IMR-90 (cell line): ENCODE measurements around the gene PAX5. TPM values are rescaled to one million over a fixed set of nuclear protein-coding genes. Genes with fewer than 3 reads are reported as not detected.

Experiments used
- ATAC-seq: fragments of 200-7000 bp; cut with Tn5 transposase; 2 replicates; pipeline ENCODE4 v1.9.1; 2020; ENCODE audit warnings: low read depth, mild to moderate bottlenecking, moderate library complexity
- BruUV-seq: library from RNA; stranded (reverse); fragments of 400-500 nt; replicated peaks from 2 replicates; lab custom pipeline; 2021; lab: Mats Ljungman, UMichigan
- CTCF ChIA-PET: fragments of 300-600 bp; formaldehyde crosslinking; extraction: SDS; loops from one replicate; lab custom pipeline; 2021; ENCODE audit warnings: antibody characterized with exemption; lab: Yijun Ruan, JAX
- POLR2A ChIA-PET: fragments of 300-600 bp; sonication (Branson Sonifier 250); formaldehyde crosslinking; loops from one replicate; lab custom pipeline; 2022; ENCODE audit warnings: antibody characterized with exemption; ENCODE audit not compliant: unreplicated experiment; lab: Charles Lee
- DNase-seq: peaks from one replicate; pipeline ENCODE4 v3.0.0; 2013
- H2AFZ ChIP-seq: replicated peaks from 2 replicates; pipeline ENCODE3; 2013; ENCODE audit warnings: low read length, mild to moderate bottlenecking; ENCODE audit not compliant: poor library complexity
- H2AK5ac ChIP-seq: 2 replicates; pipeline ENCODE4 v1.6.1; 2013; ENCODE audit warnings: low read depth, low read length, inconsistent platforms
- H2AK9ac ChIP-seq: replicated peaks from 2 replicates; pipeline ENCODE3; 2013; ENCODE audit warnings: mild to moderate bottlenecking, low read depth, low read length, moderate library complexity; ENCODE audit not compliant: poor library complexity
- H2BK120ac ChIP-seq: 2 replicates; pipeline ENCODE4 v1.6.1; 2013; ENCODE audit warnings: low read depth, low read length, inconsistent platforms
- H2BK15ac ChIP-seq: 3 replicates; pipeline ENCODE4 v1.6.1; 2013; ENCODE audit warnings: low read depth, low read length, inconsistent platforms
- H2BK20ac ChIP-seq: 2 replicates; pipeline ENCODE4 v1.6.1; 2013; ENCODE audit warnings: low read depth, mild to moderate bottlenecking, inconsistent platforms, low read length, moderate library complexity
- H2BK5ac ChIP-seq: 2 replicates; pipeline ENCODE4 v1.6.1; 2013; ENCODE audit warnings: mild to moderate bottlenecking, low read depth, low read length, inconsistent platforms; ENCODE audit not compliant: poor library complexity, severe bottlenecking
- H3K14ac ChIP-seq: replicated peaks from 2 replicates; pipeline ENCODE4 v1.6.1; 2013; ENCODE audit warnings: low read depth, low read length, inconsistent platforms
- H3K18ac ChIP-seq: 2 replicates; pipeline ENCODE4 v1.6.1; 2013; ENCODE audit warnings: low read depth, low read length, control low read depth
- H3K23ac ChIP-seq: 2 replicates; pipeline ENCODE4 v1.6.1; 2013; ENCODE audit warnings: low read depth, low read length, inconsistent platforms
- H3K27ac ChIP-seq: 2 replicates; pipeline ENCODE4 v1.5.1; 2013; ENCODE audit warnings: mild to moderate bottlenecking, control low read depth, low read length; ENCODE audit not compliant: insufficient read depth
- H3K27me3 ChIP-seq: 2 replicates; pipeline ENCODE4 v1.6.1; 2013; ENCODE audit warnings: low read length; ENCODE audit not compliant: control insufficient read depth, insufficient read depth
- H3K36me3 ChIP-seq: 2 replicates; pipeline ENCODE4 v1.6.1; 2013; ENCODE audit warnings: low read length, mixed read lengths; ENCODE audit not compliant: control insufficient read depth, insufficient read depth
- H3K4ac ChIP-seq: 2 replicates; pipeline ENCODE4 v1.6.1; 2013; ENCODE audit warnings: low read depth, low read length, inconsistent platforms
- H3K4me1 ChIP-seq: 2 replicates; pipeline ENCODE4 v1.6.1; 2013; ENCODE audit warnings: low read length, mixed read lengths; ENCODE audit not compliant: control insufficient read depth, insufficient read depth
- H3K4me2 ChIP-seq: 2 replicates; pipeline ENCODE4 v1.6.1; 2013; ENCODE audit warnings: low read depth, mild to moderate bottlenecking, control low read depth, low read length, moderate library complexity
- H3K4me3 ChIP-seq: 2 replicates; pipeline ENCODE4 v1.5.1; 2013; ENCODE audit warnings: low read depth, mild to moderate bottlenecking, control low read depth, low read length, moderate library complexity; ENCODE audit not compliant: insufficient read depth
- H3K56ac ChIP-seq: 2 replicates; pipeline ENCODE4 v1.6.1; 2013; ENCODE audit warnings: low read length, inconsistent platforms; ENCODE audit not compliant: insufficient read depth; ENCODE audit errors: extremely low read depth
- H3K79me1 ChIP-seq, 2 experiments: 2 replicates each; pipeline ENCODE4 v1.6.1; 2013; ENCODE audit warnings: low read length in 2 of 2, inconsistent platforms in 1 of 2, low read depth in 1 of 2
- H3K9ac ChIP-seq: 2 replicates; pipeline ENCODE4 v1.6.1; 2013; ENCODE audit warnings: low read depth, low read length, control low read depth
- H3K9me1 ChIP-seq: 2 replicates; pipeline ENCODE4 v1.6.1; 2013; ENCODE audit warnings: low read length, inconsistent platforms; ENCODE audit not compliant: insufficient read depth
- H3K9me3 ChIP-seq: 2 replicates; pipeline ENCODE4 v1.6.1; 2013; ENCODE audit warnings: low read length; ENCODE audit not compliant: control insufficient read depth, insufficient read depth
- H4K20me1 ChIP-seq: 2 replicates; pipeline ENCODE4 v1.6.1; 2013; ENCODE audit warnings: low read length, inconsistent platforms; ENCODE audit not compliant: insufficient read depth
- H4K5ac ChIP-seq: 2 replicates; pipeline ENCODE4 v1.6.1; 2013; ENCODE audit warnings: mild to moderate bottlenecking, low read depth, low read length, control low read depth
- H4K8ac ChIP-seq, 2 experiments: 2 replicates each; pipeline ENCODE4 v1.6.1; 2013; ENCODE audit warnings: low read depth in 2 of 2, low read length in 2 of 2, control low read depth in 1 of 2, inconsistent platforms in 1 of 2
- H4K91ac ChIP-seq: 2 replicates; pipeline ENCODE4 v1.6.1; 2013; ENCODE audit warnings: low read depth, low read length, inconsistent platforms; ENCODE audit not compliant: insufficient read depth
- BHLHE40 ChIP-seq: fragments of 150-350 bp; IDR thresholded peaks from 2 replicates; pipeline ENCODE4 v1.6.1; 2016; ENCODE audit warnings: mild to moderate bottlenecking, low read depth, low read length
- CTCF ChIP-seq: conservative IDR thresholded peaks from 2 replicates; pipeline ENCODE4 v1.5.1; 2012; ENCODE audit warnings: mild to moderate bottlenecking, low read depth, low read length, improper control_type of control experiment
- FOS ChIP-seq: fragments of 150-350 bp; IDR thresholded peaks from 2 replicates; pipeline ENCODE4 v1.6.1; 2016; ENCODE audit warnings: low read depth, low read length
- MAFK ChIP-seq: IDR thresholded peaks from 2 replicates; pipeline ENCODE4 v1.6.1; 2012; ENCODE audit warnings: low read depth, low read length, improper control_type of control experiment
- MAZ ChIP-seq: IDR thresholded peaks from 2 replicates; pipeline ENCODE4 v1.6.1; 2012; ENCODE audit warnings: low read depth, mild to moderate bottlenecking, low read length, improper control_type of control experiment, moderate library complexity, borderline replicate concordance
- MXI1 ChIP-seq: IDR thresholded peaks from 2 replicates; pipeline ENCODE4 v1.6.1; 2012; ENCODE audit warnings: low read depth, mild to moderate bottlenecking, low read length, moderate library complexity, borderline replicate concordance
- NFE2L2 ChIP-seq: fragments of 150-350 bp; IDR thresholded peaks from 2 replicates; pipeline ENCODE4 v1.6.1; 2016; ENCODE audit warnings: low read depth, mild to moderate bottlenecking, low read length
- POLR2A ChIP-seq: IDR thresholded peaks from 2 replicates; pipeline ENCODE4 v1.6.1; 2012; ENCODE audit warnings: mild to moderate bottlenecking, low read depth, low read length
- RAD21 ChIP-seq: IDR thresholded peaks from 2 replicates; pipeline ENCODE4 v1.6.1; 2012; ENCODE audit warnings: low read length, improper control_type of control experiment
- RCOR1 ChIP-seq: IDR thresholded peaks from 2 replicates; pipeline ENCODE4 v1.6.1; 2012; ENCODE audit warnings: mild to moderate bottlenecking, low read length, improper control_type of control experiment; ENCODE audit not compliant: insufficient replicate concordance
- RFX5 ChIP-seq: IDR thresholded peaks from 2 replicates; pipeline ENCODE4 v1.8.0; 2012; ENCODE audit warnings: low read depth, mild to moderate bottlenecking, low read length, moderate library complexity
- SMC3 ChIP-seq: fragments of 150-350 bp; IDR thresholded peaks from 2 replicates; pipeline ENCODE4 v1.6.1; 2016; ENCODE audit warnings: low read depth, mild to moderate bottlenecking, antibody characterized with exemption, low read length, moderate library complexity
- WGBS, 2 experiments: methylation state at CpG; one replicate each; pipeline versions ENCODE4 v1.1.5 to v1.1.7; 2013; ENCODE audit warnings: missing lambda C conversion rate in 2 of 2; ENCODE audit not compliant: insufficient read length in 1 of 2; ENCODE audit errors: extremely low coverage in 2 of 2; 5-methylcytosine and 5-hydroxymethylcytosine counted together
- dilution Hi-C: fragments of 300-500 bp; cut with HindIII; formaldehyde crosslinking; loops from one replicate; pipeline ENCODE4 v1.14.3; 2018; ENCODE audit warnings: low sequenced_read_pairs; ENCODE audit not compliant: unreplicated experiment
- in situ Hi-C: fragments of 300-500 bp; cut with MboI; formaldehyde crosslinking; loops from 3 replicates; pipeline ENCODE4 v1.14.3; 2019; ENCODE audit warnings: low sequenced_read_pairs, inconsistent platforms, mixed read lengths
- intact Hi-C: fragments of 100-400 bp; cut with micrococcal nuclease; formaldehyde crosslinking; loops from 2 replicates; pipeline ENCODE4 v1.10.0; 2022
- polyA plus RNA-seq, 3 experiments: library from polyadenylated mRNA; depleted of rRNA; stranded (reverse); fragments of >200 nt; gene quantifications; 2 replicates each; pipeline ENCODE4 v1.2.3, GENCODE V29; 2012; ENCODE audit warnings: low replicate concordance in 1 of 3
- total RNA-seq: library from RNA; depleted of rRNA; stranded (reverse); fragments of >200 nt; gene quantifications from 2 replicates; pipeline ENCODE4 v1.2.3, GENCODE V29; 2012

The PAX5 gene
- total and polyA plus RNA-seq, 2 of the 4 experiments (the other 2 are of a cell fraction) = not detected

GRCh38 chr9:36980148-36980974, 53.7 kb downstream of the PAX5 start:
- peaks cover 44% of the 10 kb centered on the region for H3K27me3 ChIP-seq
- H3K9ac ChIP-seq = no peak overlapping the region
- no peak overlapping the region for H3K4me3 ChIP-seq
- WGBS, 2 experiments = 34% methylated on average over 4 of the region's 7 CpGs; no CpG with 5 or more reads in 1 of the 2 experiments
- no peaks in the 10 kb centered on the region for H3K4me1 ChIP-seq
- no peak overlapping the region for H3K4ac ChIP-seq
- H3K9me3 ChIP-seq = no peaks in the 10 kb centered on the region; the same call in 1 of the 2 replicates
- intact Hi-C loops = loop anchor here (10.0 kb wide), 1 partner anchor 106 kb away; no protein-coding TSS in a partner anchor
- H2BK20ac ChIP-seq = no peak overlapping the region
- no peak overlapping the region for H4K8ac ChIP-seq
- no peaks in the 10 kb centered on the region for H3K9me1 ChIP-seq
- H2AK5ac ChIP-seq = no peak overlapping the region
- no peak overlapping the region for H3K14ac ChIP-seq
- BruUV-seq = no TSS peak
- POLR2A ChIA-PET = interaction anchor here (0.5 kb wide), 1 partner anchor 387 kb away, joined by 3 read pairs; no protein-coding TSS in a partner anchor
- H4K20me1 ChIP-seq = peaks cover 5% of the 10 kb centered on the region; the same call in 1 of the 2 replicates
- H2BK120ac ChIP-seq = no peak overlapping the region
- in situ Hi-C loops = no loop called here
- ATAC-seq (no peak), DNase-seq (no peak)
- no peak overlapping the region for H4K5ac ChIP-seq
- H3K27ac ChIP-seq = no peak overlapping the region
- no peak overlapping the region for H4K91ac ChIP-seq
- no peak overlapping the region for H2BK5ac ChIP-seq
- no peaks in the 10 kb centered on the region for H3K79me1 ChIP-seq
- no peak overlapping the region for H2AFZ ChIP-seq
- TF ChIP-seq FOS (no peak), RCOR1 (no peak), NFE2L2 (no peak), RAD21 (no peak), MAZ (no peak), RFX5 (no peak), CTCF (no peak), POLR2A (no peak), BHLHE40 (no peak), MXI1 (no peak), SMC3 (no peak), MAFK (no peak)
- no peak overlapping the region for H2AK9ac ChIP-seq
- H3K56ac ChIP-seq = no peak overlapping the region
- no peak overlapping the region for H3K18ac ChIP-seq
- H3K36me3 ChIP-seq = no peaks in the 10 kb centered on the region
- dilution Hi-C loops = no loop called here
- H2BK15ac ChIP-seq = no peak overlapping the region
- no peak overlapping the region for H3K23ac ChIP-seq
- CTCF ChIA-PET = no interaction called here
- no peak overlapping the region for H3K4me2 ChIP-seq
